Activated naive CD4-positive, alpha-beta T cell treated with anti-CD3 and anti-CD28 coated beads, Interleukin-2, amount 10 ng/mL, durations not matched to agents 7 days and 5 days (primary cell): ENCODE data around the gene SLC41A3.

Experiments
- CTCF ChIA-PET: fragments of 350-600 bp; sonication (Branson Sonifier 250); formaldehyde crosslinking; loops from one replicate; lab custom pipeline; 2021; ENCODE audit warnings: antibody characterized with exemption; lab: Charles Lee
- DNase-seq: peaks from one replicate; pipeline ENCODE4 v3.0.0-alpha.2; 2020
- H3K27ac Mint-ChIP-seq: one replicate; pipeline ENCODE4 v1.8.0; 2021; ENCODE audit warnings: mild to moderate bottlenecking, moderate library complexity, mixed read lengths
- H3K27me3 Mint-ChIP-seq: one replicate; pipeline ENCODE4 v1.8.0; 2021; ENCODE audit warnings: mild to moderate bottlenecking, mixed read lengths
- H3K36me3 Mint-ChIP-seq: one replicate; pipeline ENCODE4 v1.8.0; 2021; ENCODE audit warnings: mixed read lengths
- H3K4me1 Mint-ChIP-seq: one replicate; pipeline ENCODE4 v1.8.0; 2021; ENCODE audit warnings: mixed read lengths
- H3K4me3 Mint-ChIP-seq: one replicate; pipeline ENCODE4 v1.8.0; 2021; ENCODE audit warnings: mild to moderate bottlenecking, moderate library complexity, mixed read lengths
- H3K9me3 Mint-ChIP-seq: one replicate; pipeline ENCODE4 v1.8.0; 2021; ENCODE audit warnings: mixed read lengths

The SLC41A3 gene

DNA sequence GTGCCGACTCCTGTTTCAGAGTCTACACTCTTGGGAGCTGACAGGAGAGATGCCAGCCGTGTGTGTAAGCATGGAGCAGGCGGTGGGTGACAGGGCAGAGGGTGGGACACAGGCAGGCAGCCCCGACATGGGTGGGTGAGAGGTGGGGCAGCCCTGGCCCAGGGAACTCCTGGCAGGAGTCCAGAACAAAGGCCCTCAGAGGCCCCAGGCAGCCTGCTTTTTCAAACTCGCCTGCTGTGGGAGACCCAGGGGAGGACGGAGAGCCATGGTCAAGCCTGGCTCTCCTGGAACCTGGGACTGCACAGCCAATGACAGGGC, 29.3 kb upstream of the SLC41A3 start:
- CTCF ChIA-PET: no interaction called here
- no peak for DNase-seq
- Mint-ChIP-seq H3K36me3 (no peaks in the 10 kb centered on the region), H3K27me3 (no peaks in the 10 kb centered on the region), H3K9me3 (no peaks in the 10 kb centered on the region), H3K27ac (no peak overlapping the region), H3K4me3 (no peak overlapping the region), H3K4me1 (no peaks in the 10 kb centered on the region)

DNA sequence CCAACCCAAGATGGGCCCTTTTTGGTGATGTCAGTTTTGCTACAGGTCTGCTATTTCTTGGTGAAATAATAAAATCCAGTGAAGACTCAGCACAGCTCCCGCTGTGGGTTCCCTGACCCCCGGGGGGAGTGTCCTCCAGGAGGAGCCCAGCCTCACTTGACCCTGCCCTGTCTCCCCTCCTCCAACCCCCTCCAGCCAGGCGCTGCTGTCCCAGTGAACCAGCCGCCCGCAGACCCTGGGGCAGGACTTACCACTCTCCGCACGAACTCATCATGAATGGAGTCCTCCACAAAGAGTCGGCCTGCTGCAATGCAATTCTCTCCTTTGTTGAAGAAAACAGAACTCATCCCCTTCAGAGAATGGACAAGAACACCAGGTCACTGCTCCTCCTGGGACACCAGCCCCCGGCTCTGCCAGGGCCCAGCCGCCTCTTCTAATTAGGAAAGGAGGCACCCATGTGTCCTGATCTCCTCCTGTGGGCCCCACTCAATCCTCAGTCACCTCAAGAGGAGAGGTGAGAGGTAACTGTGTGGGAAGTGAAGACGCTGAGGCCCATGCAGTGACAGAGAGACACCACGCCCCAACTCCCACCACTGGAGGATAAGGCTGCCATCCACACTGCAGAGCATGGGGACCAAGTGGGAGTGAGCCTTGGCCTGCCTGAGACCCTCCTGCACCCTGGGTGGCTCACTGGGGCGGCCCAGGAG, 28.8 kb upstream of the SLC41A3 start:
- DNase-seq: no peak

DNA sequence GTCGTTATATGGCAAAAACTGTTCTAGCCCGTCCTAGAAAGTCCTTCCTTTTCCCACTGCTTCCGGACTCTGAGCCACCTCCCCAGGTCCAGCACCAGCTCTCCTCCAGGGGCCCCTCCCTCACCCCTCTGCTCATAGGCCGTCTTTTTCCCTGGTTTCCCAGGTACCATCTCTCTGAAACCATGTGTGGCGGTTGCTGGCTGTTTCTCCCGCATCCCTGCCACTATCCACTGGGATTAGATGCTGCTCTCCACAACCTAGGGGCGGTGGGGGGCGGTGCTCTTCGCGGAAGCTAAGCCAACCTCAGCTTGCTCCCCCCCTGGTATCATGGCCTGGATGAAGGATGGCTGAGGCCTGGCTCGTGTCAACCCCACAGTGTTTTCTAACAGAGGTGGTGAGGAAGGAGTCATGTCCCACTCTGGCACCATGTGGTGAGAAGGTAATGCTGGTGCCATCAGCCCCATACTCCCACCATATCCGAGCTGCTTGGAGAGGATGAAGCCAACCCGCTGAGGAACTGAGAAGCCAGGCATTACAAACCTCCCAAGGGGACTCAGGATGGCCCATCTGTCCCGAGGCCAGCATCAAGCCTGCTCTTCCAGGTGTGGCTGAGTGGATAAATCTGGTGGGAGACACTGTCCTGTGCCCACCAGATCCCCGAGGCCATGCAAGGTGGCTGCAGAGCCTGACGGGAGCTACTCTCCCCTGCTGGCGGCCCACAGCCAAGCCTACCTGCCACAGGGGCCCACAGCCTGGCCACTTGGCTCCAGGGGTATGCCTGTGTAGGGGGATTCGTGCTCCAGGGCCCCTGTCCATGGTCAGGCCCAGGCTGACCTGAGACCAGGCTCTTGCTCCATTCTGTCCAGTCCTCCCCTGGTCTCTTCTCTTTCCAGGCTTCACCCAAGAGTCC, 27.9 kb upstream of the SLC41A3 start:
- no peaks in the 10 kb centered on the region for H3K4me1 Mint-ChIP-seq
- no peak overlapping the region for H3K4me3 Mint-ChIP-seq
- H3K27me3 Mint-ChIP-seq: no peaks in the 10 kb centered on the region
- H3K36me3 Mint-ChIP-seq: no peaks in the 10 kb centered on the region
- no peaks in the 10 kb centered on the region for H3K9me3 Mint-ChIP-seq
- CTCF ChIA-PET: interaction anchor here (1.1 kb wide), 1 partner anchor 9 kb away, joined by 3 read pairs; no protein-coding TSS in a partner anchor
- H3K27ac Mint-ChIP-seq: no peak overlapping the region
- no peak for DNase-seq

More for the DNA sequence above, 28.8 kb upstream of the SLC41A3 start:
- CTCF ChIA-PET: interaction anchor here (1.1 kb wide), 1 partner anchor 8 kb away, joined by 3 read pairs; no protein-coding TSS in a partner anchor
- H3K27ac Mint-ChIP-seq: no peak overlapping the region
- no peaks in the 10 kb centered on the region for H3K9me3 Mint-ChIP-seq
- H3K4me1 Mint-ChIP-seq: no peaks in the 10 kb centered on the region
- no peaks in the 10 kb centered on the region for H3K36me3 Mint-ChIP-seq
- no peaks in the 10 kb centered on the region for H3K27me3 Mint-ChIP-seq
- no peak overlapping the region for H3K4me3 Mint-ChIP-seq

DNA sequence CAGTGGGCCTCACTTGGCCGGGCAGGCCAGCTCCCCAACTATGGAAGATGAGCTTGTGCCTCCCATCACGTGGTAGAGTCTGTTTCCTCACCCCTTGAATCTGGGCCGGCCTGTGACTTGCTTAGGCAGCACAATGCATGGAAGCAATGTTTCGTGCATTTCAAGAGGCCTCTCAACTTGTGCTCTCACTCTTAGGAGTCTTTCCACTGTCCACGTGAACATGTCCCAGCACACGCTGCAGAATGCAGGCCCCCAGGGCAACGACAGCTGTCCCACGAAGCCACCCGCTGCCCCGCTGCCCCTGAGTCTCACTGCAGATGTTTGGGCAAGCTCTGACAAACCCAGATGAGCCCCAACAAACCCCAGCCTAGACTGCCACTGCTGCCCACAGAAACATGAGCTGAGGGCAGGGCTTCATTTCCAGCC, 27.2 kb upstream of the SLC41A3 start:
- no peak overlapping the region for H3K27ac Mint-ChIP-seq
- no peak for DNase-seq
- H3K27me3 Mint-ChIP-seq: no peaks in the 10 kb centered on the region
- no peaks in the 10 kb centered on the region for H3K9me3 Mint-ChIP-seq
- no peak overlapping the region for H3K4me3 Mint-ChIP-seq
- H3K4me1 Mint-ChIP-seq: no peaks in the 10 kb centered on the region
- no peaks in the 10 kb centered on the region for H3K36me3 Mint-ChIP-seq
- CTCF ChIA-PET: interaction anchor here (1.1 kb wide), 1 partner anchor 10 kb away, joined by 3 read pairs; no protein-coding TSS in a partner anchor

DNA sequence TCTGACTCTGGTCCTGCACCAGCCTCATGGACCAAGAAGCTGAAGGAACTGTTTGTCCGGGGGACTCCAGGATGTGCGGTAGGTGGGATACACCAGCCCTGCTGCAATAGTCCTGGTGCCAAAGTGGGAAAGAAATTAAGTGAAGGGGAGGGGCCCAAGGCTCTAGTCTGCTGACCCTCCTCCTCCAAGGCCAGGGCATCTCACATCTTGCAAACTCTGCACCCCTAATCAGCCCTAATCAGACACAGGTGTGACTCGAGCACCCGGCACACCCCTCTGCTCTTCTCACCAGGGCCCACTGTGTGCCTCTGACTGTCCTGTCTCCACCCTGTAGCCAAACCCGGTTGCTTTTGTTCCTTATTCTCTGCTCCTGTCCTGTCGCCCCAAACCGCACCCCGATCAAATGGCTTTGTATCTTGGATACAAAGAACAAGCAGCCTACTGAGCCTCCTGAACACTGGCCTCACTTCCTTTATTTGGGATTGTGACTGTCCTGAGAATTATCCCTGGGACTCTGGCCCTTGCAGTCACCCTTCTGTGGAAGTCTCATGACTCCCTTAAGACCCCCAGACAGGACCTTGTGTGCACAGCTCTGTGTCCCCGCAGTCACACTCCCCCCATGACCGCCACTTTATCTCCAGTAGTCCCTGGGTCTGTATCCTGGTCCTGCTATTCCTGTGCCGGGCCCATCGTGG, 26.7 kb upstream of the SLC41A3 start:
- Mint-ChIP-seq H3K4me1 (no peaks in the 10 kb centered on the region), H3K4me3 (no peak overlapping the region), H3K27ac (no peak overlapping the region), H3K9me3 (no peaks in the 10 kb centered on the region), H3K36me3 (no peaks in the 10 kb centered on the region), H3K27me3 (no peaks in the 10 kb centered on the region)
- DNase-seq: no peak
- CTCF ChIA-PET: no interaction called here

DNA sequence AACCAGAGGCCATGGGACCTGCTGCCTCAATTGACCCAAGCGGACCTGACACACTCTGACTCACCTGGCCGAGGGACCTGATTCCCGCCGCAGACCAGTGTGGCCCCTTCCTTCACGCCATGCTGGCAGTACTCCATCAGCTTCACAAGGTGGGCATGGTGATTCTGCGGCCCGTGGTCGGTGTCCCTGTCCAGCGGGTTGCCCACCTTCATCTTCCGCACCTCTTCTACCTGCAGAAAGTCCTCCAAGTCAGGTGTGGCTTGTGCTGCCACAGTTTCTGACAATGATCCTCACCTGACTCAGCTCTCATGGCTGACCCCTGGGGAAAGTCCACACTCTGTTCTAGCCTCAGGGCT, 25.9 kb upstream of the SLC41A3 start:
- no peaks in the 10 kb centered on the region for H3K9me3 Mint-ChIP-seq
- no peak overlapping the region for H3K4me3 Mint-ChIP-seq
- CTCF ChIA-PET: no interaction called here
- H3K4me1 Mint-ChIP-seq: no peaks in the 10 kb centered on the region
- H3K27ac Mint-ChIP-seq: no peak overlapping the region
- H3K36me3 Mint-ChIP-seq: no peaks in the 10 kb centered on the region
- H3K27me3 Mint-ChIP-seq: no peaks in the 10 kb centered on the region
- no peak for DNase-seq

DNA sequence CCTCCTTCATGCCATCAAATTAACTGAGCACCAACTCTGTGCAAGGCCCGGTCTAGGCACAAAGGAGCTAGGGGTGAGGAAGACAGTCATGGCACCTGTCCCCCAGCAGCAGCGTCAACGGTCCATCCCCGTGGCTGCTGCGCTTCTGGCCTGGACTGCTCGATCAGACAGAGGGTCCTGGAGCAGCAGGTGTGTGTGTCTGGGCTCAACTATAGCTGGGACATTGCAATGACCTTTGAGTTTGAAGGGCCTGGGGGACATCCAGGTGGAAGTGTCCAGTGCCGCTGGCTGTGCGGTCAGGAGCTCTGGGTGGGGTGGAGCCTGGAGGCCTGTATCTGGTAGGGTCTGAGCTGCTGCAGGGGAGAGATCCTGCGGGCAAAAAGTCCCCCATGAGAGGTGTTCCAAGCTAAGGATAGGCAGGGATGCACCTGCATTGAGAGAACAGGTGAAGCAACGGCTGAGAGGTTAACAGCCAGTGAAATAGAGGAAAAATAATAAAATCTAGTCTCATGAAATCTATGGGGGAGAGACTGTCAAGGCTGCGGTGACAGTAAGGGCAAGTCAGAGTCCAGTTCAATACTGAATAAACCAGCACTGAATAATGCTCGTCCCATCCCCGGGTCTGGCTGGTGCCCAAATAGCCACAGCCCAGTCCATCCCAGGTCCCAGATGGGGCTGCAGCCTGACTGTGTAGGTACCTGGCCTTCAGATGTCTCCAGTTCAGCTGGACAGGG, 25.4 kb upstream of the SLC41A3 start:
- H3K36me3 Mint-ChIP-seq: no peaks in the 10 kb centered on the region
- H3K9me3 Mint-ChIP-seq: no peaks in the 10 kb centered on the region
- DNase-seq: no peak
- no peaks in the 10 kb centered on the region for H3K4me1 Mint-ChIP-seq
- H3K27me3 Mint-ChIP-seq: no peaks in the 10 kb centered on the region
- CTCF ChIA-PET: no interaction called here
- H3K27ac Mint-ChIP-seq: no peak overlapping the region
- H3K4me3 Mint-ChIP-seq: no peak overlapping the region

DNA sequence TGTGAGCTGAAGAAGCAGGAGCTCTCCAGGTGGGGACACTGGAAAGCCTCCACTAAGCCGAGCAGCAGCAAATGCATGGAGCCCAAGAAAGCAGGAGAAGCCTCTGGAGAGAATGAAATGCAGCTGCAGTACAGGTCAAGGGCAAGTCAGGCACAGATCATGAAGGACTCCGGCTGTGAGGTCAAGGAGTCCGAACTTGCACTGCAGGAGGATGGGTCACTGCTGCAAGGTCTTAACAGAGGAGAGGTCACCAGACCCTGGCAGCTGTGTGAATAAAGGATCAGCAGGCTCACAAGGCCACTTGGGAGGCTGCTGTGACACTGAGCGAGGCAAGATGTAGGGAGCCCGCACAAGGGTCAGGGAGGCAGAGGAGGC, 24.7 kb upstream of the SLC41A3 start:
- DNase-seq: no peak
- Mint-ChIP-seq H3K9me3 (no peaks in the 10 kb centered on the region), H3K4me3 (no peak overlapping the region), H3K36me3 (no peaks in the 10 kb centered on the region), H3K4me1 (no peaks in the 10 kb centered on the region), H3K27ac (no peak overlapping the region), H3K27me3 (no peaks in the 10 kb centered on the region)
- CTCF ChIA-PET: no interaction called here

DNA sequence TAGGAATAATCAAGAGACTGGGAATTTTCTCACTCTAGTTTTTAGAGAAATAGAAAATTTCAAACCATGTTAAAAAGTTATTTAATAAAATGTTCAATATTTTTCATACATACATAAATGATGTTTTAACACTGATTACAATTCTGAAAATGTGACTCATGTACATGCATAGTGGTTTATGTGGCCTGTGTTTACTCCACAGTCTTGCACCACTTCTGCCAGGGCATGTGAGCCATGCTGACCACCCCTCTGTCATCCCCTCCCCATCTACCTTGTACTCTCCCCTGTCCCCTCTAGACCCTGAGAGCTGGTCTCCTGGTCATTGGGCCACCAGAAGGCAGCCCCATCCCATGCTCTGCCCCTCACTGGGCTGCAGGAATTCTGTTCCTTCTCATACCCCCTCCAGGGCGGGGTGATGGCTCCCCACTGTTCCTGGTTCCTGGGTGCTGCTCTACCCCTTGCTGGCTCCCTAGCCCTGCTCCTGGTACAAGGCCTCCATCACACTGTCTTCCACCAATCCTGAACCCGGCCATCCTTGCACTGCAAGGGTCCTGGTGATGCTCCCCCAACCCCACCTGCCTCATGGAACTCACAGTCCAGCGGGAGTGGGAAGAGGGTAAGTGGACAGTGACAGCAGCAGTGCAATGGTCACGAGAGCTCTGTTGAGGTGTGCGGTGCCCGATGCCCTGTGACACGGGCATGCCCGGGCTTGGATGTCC, 24.2 kb upstream of the SLC41A3 start:
- H3K36me3 Mint-ChIP-seq: no peaks in the 10 kb centered on the region
- no peak overlapping the region for H3K4me3 Mint-ChIP-seq
- CTCF ChIA-PET: no interaction called here
- no peaks in the 10 kb centered on the region for H3K4me1 Mint-ChIP-seq
- no peaks in the 10 kb centered on the region for H3K9me3 Mint-ChIP-seq
- no peak overlapping the region for H3K27ac Mint-ChIP-seq
- no peaks in the 10 kb centered on the region for H3K27me3 Mint-ChIP-seq
- DNase-seq: no peak

DNA sequence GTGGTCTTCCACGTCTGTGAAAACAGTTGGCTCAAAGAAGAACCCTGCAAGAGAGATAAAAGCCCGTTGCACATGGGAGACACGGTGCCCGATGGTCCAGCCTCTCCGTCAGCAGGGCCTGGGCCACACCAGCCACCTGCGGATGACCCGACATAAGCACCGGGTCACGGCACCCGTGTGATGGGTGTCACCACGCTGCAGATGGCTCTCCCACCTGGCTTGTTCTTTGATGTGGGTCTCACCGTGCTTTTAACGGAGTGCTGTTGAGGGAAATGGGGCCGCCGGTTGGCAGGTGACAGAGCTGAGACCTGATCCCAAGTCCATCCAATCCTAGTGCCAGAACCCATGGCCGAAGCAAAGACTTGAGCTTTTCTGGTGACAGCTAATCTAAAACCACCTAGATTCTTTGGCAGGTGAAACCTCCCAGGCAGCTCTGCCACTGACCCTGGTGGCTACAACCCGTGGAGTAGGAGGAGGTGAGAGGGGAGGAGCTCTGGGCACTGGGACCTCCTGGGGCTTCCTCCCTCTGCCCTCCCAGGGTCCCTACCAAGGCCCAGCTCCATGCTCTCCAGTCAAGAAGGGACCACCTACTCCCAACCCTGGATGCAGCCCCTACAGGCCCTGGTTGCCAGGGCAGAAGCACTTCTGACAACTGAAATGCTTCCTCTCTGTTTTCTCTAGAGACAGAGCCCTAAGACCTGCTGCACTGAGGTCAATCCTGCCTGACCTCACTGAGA, 23.4 kb upstream of the SLC41A3 start:
- Mint-ChIP-seq H3K27ac (no peak overlapping the region), H3K4me1 (no peaks in the 10 kb centered on the region), H3K36me3 (no peaks in the 10 kb centered on the region), H3K9me3 (no peaks in the 10 kb centered on the region), H3K27me3 (no peaks in the 10 kb centered on the region), H3K4me3 (no peak overlapping the region)
- CTCF ChIA-PET: no interaction called here
- DNase-seq: no peak

DNA sequence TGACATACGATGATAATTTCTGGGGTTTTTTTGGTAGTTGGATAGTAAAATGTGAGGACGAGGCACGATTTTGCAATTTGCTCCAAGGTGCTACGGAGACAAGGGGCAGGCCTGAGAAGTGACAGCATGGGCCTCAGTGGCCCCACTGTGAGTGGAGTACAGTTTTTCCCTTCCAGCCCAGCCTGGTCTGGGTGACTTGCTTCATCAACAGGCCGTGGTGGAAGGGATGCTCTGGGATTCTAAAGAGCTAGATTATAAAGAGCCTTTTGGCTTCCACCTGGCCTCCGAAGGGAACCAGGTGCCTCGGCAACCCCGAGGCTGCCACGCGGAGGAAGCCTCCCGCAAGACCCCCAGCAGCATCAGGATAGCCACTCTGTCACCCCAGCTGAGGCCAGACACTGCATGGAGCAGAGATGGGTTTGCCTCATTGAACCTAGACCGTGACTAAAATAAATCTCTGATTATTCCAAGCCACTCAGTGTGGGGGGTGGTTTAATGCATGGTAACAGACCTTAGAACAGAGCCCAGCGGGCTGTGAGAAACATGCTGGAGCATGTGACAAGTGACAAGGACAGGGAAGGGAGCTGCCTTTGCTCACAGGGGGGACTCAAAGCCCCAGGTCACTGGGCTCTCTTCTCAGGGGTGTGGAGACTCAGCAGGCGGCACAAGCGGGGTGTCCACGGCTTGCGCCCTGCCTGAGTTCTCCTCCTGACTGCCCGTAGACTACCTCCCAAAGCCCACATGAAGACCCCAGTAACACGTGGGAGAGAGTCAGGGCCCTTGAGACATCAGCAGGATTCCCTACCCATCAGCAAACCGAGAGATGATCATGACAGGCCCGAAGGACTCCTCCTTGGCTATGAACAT, 22.6 kb upstream of the SLC41A3 start:
- no peak for DNase-seq
- Mint-ChIP-seq H3K4me3 (no peak overlapping the region), H3K27ac (no peak overlapping the region), H3K9me3 (no peaks in the 10 kb centered on the region), H3K36me3 (no peaks in the 10 kb centered on the region), H3K27me3 (no peaks in the 10 kb centered on the region), H3K4me1 (no peaks in the 10 kb centered on the region)
- CTCF ChIA-PET: no interaction called here

DNA sequence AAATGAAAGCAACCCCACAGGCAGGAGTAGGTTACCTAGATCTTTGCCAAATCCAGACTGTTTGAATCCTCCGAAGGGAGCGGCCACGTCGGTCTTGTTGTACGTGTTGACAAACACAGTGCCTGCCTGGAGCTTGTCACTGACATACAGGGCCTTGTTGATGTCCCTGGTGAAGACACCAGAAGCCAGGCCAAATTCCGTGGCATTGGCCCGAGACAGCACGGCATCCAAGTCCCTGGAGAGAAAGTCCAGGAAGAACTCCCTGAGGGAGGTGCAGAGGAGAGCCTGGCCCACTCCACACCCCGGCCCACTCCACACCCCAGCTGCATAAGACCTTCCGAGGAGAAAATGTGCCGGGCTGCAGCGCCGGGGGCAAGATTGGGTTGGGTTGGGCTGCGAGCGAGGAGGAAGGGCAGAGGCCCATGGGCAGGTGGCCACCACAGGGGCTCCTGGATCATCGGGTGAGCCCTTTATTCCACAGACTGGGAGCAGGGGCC, 21.8 kb upstream of the SLC41A3 start:
- Mint-ChIP-seq H3K4me1 (no peaks in the 10 kb centered on the region), H3K27ac (no peak overlapping the region), H3K36me3 (no peaks in the 10 kb centered on the region), H3K27me3 (no peaks in the 10 kb centered on the region), H3K4me3 (no peak overlapping the region), H3K9me3 (no peaks in the 10 kb centered on the region)
- no peak for DNase-seq
- CTCF ChIA-PET: no interaction called here
